Middle frontal gyrus (tissue), 1 donor: ENCODE data around the gene PCNX3.
"Not testable (repeated sequence)": the region's sequence is repeated elsewhere in the genome, so short reads cannot be mapped to it uniquely, and the experiment has no call there.

Experiments used
- DNase-seq: peaks from one replicate; pipeline ENCODE4 v3.0.0-alpha.2; 2015; ENCODE audit warnings: low spot score; ENCODE audit errors: extremely low spot score

Gene PCNX3

DNA sequence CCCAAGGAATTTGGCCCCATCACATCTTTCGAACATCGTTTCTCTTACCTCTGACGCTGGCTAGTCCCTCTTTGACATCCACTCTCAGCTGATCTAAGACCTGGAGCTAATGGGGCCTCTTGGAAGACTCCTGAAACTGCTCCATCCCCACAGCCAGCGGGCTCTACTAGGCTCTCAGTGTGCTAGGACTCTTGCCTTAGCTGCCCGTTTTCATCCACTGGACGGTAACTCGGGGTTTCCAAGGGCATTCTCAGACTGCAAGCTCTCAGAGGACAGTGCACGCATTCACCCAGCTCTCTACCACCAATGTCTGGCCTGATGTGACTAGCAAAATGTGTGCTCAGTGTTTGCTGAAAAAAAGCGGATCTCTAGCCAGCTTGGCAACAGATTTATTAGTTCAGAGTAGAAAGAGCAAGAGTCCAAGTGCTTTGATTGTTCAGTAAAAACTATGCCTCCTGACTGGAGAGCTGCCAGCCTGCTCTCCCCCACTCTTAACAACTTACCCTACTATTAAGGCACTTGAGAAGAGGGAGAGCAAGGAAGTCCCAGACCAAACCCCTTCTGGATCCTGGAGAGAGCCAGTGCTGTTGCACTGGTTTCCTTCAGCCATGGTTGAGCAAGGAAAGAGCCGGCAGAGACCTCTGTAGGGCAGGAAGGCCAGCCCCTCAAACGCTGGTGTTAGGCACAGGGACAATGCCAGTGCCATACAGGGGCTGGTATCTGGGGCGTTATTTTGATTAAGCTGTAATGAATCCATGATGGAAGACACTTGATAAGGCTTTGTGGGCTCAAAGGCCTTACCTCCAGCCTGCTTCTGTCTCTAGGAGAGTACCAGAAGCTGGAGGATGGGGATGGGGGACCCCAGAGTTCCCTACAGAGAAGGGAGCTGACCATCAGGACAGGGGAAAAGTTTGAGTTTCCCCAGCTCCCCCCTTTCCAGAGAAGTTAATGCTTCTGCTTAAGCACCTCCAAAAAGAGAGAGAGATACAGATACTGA, 38.0 kb downstream of the PCNX3 start:
- DNase-seq = no peak

DNA sequence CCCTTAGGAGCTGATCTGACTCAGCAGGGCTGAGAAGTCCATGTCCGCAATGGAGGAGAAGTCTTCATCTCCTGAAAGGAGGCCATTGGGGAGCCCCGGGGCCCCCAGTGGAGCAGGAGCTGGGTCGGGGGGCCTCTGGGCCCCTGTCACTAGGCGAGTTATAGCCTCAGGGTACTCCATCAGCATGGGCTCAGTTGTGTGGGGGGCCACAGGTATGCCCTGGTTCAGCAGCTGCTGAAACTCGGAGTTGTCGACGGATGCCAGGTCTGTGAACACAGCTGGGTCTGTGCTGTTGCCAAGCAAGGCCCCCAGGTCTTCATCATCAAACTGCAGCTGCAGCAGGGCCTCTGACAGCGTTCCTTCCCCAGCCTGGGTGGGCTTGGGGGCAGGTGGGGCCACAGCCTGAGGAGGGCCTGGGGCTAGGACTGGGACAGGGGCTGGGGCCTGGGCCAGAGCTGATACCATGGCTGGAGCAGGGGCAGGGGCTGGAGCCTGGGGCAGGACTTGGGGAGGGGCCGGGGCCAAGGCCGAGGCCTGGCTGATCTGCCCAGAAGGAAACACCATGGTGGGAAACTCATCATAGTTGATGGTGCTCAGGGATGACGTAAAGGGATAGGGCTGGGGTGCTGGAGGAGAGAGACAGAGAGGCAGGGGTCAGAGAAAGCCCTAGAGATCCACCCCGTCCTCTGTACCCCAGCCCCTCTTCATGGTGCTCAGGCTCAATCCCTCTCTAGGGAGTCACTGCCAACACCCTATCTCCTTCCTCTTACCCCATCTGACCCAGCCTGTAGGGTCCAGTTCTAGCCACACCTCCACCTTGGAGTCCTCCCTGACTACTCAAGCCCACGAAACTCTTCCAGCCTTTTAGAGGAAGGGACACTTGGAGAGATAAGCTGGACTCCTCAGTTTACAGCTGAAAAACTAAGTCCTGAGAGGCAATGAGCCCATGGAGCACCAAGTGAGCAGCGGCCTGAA, 39.1 kb downstream of the PCNX3 start:
- no peak for DNase-seq

DNA sequence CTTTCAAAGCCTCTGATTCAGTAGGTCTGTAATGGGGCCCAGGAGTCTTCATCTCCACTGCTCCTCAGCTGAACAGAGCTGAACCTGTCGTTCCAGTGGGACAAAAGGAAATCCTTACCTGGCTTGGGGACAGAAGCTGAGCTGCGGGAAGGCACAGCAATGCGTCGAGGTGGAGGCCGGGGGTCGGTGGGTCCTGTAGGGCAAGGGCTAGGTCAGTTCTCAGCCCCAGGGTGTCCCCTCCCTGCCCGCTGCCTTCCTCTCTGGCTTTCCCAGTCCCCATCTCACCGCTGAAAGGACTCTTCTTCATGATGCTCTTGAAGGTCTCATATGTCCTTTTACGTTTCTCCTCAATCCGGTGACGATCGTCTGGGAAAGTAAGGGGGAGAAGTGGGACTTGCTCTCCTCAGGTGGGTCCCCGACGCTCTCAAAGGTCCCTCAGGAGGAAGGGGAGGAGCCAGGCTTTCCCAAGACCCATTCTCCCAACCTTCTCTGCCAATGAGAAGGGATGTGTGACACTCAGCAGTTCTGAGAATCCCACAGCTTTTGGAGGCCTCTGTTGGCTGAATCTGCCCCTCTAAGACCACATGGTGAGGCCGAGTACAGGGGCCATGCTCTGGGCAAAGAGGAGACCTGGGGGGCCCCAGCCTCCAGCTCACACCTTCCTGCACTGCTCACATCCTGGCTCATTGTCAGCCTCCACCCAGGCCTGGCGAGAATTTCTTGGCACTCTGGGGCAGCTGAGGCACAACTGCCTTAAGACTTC, 40.2 kb downstream of the PCNX3 start:
- DNase-seq = no peak

DNA sequence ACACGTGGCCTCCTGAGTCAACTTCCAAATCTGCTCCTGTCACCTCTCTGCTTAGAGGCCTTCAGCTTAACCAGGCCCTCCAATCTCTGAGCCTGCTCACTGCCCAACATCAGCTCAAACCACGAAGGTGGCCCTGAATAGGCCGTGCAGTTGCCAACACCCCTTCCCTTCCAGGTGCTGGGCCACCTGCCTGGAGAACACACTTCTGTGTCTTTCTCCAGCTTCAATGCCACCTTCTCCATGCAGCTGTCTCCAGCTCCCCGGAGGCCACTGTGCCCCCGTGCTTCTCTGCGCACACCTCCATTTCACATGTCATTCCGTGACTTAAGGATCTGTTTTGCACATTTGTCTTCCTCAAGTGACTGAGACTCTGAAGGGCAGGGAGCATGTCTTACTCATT, 41.9 kb downstream of the PCNX3 start:
- no peak for DNase-seq

DNA sequence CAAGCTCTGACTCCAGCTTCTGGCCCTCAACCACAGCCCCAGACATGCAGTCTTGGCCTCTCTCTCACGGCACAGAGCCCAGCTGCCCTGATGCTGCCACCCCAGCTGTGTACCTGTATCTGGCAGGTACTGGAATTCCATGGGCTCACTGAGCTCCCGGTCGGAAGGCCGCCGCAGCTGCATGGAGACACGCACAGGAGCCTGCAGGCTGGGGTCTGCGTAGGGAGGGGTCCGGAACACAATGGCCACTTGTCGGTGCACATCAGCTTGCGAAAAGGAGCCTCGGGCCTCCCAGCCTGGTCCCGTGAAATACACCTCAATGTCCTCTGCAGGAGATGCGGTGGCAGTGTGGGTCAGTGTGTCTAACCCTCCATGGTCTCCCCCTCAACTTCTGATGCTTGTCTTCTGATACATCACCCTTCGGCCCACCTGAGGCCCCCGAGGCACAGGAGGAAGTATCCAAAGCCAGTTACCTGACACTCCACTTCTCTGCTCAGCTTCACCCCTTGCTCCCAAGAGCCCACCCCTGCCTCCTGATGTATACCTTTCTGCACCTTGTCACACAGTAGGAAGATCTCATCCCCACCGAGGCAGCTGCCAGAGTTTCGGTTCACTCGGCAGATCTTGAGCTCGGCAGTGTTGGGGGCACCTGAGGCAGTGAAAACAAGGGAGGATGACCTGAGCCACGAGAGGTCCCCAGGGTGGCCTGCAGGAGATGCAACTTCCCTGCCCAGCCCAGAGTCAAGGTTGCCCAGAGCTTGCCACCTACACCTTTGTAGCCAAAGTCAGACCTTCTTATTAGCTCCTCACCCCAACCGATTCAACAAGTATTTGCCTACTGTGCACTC, 42.8 kb downstream of the PCNX3 start:
- DNase-seq = no peak

DNA sequence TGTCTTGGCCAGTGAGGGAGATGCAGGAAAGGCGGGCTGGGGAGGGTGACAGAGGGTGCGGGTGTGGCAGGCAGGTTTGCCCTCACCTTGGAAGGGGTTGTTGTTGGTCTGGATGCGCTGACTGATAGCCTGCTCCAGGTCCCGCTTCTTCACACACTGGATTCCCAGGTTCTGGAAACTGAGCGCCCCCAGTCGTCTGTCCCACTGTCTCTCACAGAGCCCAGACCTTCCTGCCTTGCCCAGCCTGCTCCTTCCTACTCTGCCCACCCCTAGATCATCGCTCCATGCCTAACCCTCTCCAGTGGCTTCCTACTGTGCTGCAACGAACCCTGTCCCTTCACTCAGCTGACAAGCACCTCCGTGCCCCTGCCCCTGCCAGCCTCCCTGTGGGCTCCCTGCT, 44.5 kb downstream of the PCNX3 start:
- no peak for DNase-seq

DNA sequence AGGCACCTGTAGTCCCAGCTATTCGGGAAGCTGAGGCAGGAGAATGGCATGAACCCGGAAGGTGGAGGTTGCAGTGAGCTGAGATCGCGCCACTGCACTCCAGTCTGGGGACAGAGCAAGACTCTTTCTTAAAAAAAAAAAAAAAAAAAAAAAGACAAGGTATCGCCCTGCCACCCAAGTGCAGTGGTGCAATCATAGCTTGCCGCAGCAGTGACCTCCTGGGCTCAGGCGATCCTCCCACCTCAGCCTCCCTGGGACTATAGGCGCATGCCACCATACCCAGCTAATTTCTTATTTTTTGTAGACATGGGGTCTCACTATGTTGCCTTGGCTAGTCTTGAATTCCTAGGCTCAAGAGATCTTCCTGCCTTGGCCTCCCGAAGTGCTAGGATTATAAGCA, 45.3 kb downstream of the PCNX3 start:
- not testable (repeated sequence) for DNase-seq

DNA sequence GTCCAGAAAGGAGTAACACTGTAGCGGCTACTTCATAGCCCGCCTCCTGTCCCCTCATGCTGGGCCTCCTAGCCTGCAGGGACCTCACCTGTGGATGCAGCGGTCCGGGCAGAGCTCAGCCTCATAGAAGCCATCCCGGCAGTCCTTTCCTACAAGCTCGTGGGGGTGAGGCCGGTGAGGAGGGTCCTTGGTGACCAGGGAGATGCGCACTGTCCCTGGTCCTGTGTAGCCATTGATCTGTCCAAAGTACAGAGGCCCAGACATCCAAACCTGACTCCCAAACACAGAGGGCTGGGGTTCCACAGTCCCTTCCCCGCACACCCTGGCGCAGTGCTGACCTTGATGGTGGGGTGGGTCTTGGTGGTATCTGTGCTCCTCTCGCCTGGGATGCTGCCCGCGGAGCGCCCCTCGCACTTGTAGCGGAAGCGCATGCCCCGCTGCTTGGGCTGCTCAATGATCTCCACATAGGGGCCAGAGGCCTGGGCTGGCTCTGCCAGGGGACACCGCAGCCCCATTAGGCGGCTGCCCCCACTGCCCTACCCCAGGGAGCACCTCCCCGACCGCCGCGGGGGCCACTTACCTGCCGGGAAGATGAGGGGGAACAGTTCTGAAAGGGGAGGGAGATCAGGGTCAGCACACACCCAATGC, 46.1 kb downstream of the PCNX3 start:
- DNase-seq = no peak

DNA sequence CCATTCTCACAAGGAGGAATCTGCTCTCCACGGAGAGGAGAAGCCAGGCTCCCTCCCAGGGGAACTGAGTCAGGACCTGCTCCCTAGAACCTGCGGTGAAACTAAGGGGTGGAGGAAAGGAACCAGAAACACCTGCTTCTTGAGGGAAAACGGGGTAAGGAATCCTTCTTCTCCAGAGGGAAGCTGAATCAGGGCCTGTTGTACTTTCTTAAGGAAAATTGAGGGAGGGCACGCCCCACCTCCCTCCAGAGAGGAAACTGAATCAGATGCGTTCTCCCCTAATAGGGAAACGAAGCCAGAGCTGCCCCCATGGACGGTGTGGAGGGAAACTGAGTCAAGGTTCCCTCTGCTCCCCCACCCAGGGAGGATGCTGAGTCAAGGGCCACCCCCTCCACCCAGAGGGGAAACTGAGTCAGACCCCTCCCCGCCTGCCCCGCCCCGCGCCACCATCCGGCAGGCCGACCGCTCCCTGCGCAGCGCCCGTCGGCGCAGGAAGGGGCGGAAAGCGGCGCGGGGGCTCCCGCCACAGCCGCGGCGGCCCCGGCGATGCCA, 46.7 kb downstream of the PCNX3 start:
- no peak for DNase-seq

DNA sequence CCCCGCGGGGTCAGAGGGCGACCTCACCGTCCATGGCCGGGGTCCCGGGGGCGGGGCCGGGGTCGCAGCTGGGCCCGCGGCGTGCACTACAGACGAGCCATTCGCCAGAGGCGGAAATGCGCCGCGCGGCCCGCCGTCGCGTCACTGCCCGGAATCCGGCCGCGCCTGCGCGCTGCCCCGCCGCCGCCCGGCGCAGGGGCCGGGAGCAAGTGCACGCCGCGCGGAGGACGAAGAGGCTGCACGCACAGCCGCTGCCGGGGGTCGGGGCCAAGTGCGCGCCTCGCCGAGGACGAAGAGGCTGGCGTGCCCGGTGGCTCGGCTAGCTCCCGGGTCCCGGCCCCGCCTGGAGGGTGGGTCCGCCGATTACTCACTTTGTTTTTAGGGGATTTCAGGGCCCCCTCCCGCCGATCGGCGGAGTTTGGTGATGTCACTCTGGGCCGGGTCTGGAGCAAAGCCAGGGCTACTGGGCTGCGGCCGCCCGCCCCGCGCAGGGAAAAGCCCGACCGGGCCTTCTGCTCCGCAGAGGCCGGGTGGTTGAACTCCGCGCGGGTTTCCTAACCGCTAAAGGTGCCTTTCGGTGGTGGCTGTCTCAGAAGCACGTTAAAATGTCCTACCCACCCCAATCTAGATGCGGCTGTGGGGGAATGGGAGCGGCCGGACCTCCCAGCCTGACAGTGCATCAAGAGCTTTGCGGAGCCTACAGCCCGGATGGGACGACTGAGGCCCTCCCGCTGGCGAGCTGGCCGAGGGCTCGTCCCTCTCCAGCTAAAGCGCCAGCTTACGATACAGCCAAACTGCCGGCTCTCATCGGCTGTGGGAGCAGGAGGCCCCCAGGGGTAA, 47.4 kb downstream of the PCNX3 start, which contains the start of gene RELA:
TSS of gene RELA (minus strand) at position 118 of the 840 bp plus-strand sequence. CDS start at position 34, 84 bp downstream.
- DNase-seq = peak; percentile 88

DNA sequence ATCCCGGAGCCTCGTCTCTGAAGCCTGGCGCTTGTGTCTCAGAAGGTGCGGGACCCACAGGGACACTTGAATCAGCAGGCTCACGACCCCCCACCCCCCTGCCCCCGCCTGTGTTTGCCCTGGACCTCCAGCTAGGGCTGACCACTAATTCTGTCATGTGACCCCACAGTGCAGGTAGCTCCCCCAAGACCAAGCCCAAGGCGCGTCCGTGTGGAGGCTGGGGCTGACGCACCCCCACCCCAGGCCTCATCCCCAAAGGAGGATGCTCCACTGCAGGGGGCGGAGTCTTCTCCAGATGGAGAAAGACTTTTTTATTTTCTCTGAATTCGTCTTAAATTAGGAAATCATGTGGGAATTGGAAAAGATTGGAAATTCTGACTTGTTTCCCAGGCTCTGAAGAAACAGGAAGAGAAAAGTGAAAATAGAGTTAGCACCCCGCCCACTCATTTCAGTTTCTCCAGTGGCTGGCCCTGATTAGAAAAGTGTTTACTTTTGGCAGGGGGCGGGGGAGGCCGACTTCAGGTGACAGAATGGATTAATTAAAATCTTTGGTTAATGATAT, 48.1 kb downstream of the PCNX3 start:
- DNase-seq = peak; percentile 16

DNA sequence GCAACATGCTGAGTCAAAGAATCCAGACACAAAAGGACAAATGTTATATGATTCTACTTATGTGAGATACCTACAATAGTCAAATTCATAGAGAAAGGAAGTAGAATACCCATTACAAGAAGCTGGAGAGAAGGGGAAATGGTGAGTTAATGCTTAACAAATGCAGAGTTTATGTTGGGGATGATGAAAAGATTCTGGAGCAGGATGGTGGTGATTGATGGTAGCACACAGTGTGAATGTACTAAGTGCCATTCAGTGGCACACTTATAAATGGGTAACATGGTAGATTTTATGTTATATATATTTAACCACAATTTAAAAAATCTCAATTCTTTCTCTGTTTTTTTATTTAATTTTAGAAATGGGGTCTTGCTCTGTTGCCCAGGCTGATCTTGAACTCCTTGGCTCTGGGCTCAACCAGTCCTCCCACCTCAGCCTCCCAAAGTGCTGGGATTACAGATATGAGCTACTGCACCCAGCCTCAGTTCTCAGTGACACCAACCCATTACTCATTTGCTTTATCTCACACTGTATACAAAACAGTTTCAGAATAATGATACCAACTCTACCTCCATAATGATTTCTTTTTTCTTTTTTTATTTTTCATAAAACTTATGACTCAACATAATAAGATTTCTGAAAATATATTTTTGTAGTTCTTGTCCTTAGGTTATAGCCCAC, 56.7 kb downstream of the PCNX3 start:
- no peak for DNase-seq

DNA sequence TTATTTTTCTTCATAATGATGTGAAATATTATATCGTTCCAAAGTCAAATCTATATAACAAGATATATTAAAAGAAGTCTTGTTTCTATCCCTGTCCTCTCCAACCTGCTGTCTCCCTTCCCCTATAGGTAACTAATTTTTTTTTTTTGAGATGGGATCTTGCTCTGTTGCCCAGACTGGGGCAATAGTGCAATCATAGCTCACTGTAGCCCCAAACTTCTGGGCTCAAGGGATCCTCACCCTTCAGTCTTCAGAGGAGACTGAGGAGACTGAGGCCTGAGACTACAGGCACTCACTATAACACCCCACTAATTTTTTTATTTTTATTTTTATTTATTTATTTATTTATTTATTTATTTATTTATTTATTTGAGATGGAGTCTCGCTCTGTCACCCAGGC, 57.4 kb downstream of the PCNX3 start:
- no peak for DNase-seq

DNA sequence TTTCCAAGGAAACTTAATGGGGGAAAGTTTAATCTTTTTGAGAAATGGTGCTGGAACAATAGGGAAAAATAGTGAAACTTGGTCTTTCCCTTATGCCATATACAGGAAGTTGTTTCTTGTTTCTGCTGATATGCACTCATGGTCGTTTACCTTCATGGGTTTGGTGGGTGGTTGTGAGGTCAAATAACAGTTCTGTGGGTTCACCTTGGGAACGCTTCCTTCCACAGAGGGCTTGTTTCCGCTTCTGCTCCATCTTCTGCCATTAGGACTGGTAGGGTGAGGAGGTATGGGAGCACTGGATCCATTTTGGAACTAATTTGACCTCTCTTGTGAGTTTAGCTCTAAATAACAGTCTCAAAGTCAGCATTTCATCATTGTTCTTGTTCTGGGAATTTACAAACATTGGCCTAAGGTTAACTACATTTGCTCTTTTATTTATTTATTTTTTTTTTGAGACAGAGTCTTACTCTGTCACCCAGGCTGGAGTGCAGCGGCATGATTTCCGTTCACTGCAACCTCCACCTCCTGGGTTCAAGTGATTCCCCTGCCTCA, 64.7 kb downstream of the PCNX3 start:
- no peak for DNase-seq

DNA sequence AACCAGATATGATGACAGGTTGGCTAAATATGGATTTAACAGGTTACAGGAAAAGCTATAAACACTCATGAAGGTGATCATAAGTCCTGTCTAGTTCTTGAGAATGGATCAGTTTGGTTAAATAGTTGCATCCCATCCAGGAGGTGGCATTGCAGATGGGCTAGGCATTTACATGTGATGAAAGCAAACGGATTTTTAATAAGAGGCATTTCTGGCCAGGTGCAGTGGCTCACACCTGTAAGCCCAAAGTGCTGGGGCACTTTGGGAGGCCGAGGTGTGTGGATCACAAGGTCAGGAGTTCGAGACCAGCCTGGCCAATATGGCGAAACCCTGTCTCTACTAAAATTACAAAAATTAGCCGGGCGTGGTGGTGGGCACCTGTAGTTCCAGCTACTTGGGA, 67.9 kb downstream of the PCNX3 start:
- not testable (repeated sequence) for DNase-seq

DNA sequence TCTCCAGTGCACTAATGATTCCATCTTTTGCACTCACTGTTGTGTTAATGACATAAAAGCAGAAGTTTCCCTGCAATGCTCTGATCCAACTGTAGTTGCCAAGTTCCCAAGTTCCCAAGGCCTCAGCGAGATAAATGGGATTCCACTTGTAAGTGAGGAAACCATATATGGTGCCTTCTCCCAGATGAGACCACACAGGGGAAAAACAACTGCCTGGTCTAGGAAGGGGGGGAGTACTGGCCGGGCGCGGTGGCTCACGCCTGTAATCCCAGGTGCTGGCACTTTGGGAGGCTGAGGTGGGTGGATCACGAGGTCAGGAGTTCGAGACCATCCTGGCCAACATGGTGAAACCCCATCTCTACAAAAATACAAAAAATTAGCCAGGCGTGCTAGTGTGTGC, 70.4 kb downstream of the PCNX3 start:
- DNase-seq = no peak
